HG03565 (cell line): ENCODE measurements around the gene NPVF.
A peak's percentile ranks its signal among the peaks of the same experiment; 100 is the strongest.

Experiments used
- ATAC-seq: cut with Tn5 transposase; IDR thresholded peaks from one replicate; pipeline ENCODE4 v1.9.1; 2021; ENCODE audit warnings: mild to moderate bottlenecking, moderate library complexity; ENCODE audit not compliant: unreplicated experiment

The NPVF gene

GRCh38 chr7:25228386-25228785 lies at the start of gene NPVF:
NPVF (minus strand) TSS chr7:25228486; CDS start chr7:25228439, 47 bp downstream.
- no peak for ATAC-seq

GRCh38 chr7:25272265-25272664 lies 44.0 kb upstream of the NPVF start:
- ATAC-seq = no peak

GRCh38 chr7:25263337-25263736 lies 35.1 kb upstream of the NPVF start:
- no peak for ATAC-seq

- no peak for ATAC-seq
Measured at GRCh38 chr7:25262586-25262985, 34.3 kb upstream of the NPVF start.

- ATAC-seq = no peak
Measured at GRCh38 chr7:25261545-25262140, 33.4 kb upstream of the NPVF start.

GRCh38 chr7:25260862-25261494 lies 32.7 kb upstream of the NPVF start:
- peak; percentile 46 for ATAC-seq

- ATAC-seq = no peak
Measured at GRCh38 chr7:25259487-25260243, 31.4 kb upstream of the NPVF start.

GRCh38 chr7:25256333-25256819 lies 28.1 kb upstream of the NPVF start:
- no peak for ATAC-seq

- ATAC-seq = no peak
Measured at GRCh38 chr7:25255611-25256332, 27.5 kb upstream of the NPVF start.

- no peak for ATAC-seq
Measured at GRCh38 chr7:25254604-25255003, 26.3 kb upstream of the NPVF start.

GRCh38 chr7:25253714-25254113 lies 25.4 kb upstream of the NPVF start:
- no peak for ATAC-seq

GRCh38 chr7:25250386-25250785 lies 22.1 kb upstream of the NPVF start:
- ATAC-seq = no peak

GRCh38 chr7:25249772-25250171 lies 21.5 kb upstream of the NPVF start:
- ATAC-seq = no peak

GRCh38 chr7:25246306-25246705 lies 18.0 kb upstream of the NPVF start:
- no peak for ATAC-seq

- ATAC-seq = no peak
Measured at GRCh38 chr7:25244254-25245033, 16.2 kb upstream of the NPVF start.

- no peak for ATAC-seq
Measured at GRCh38 chr7:25242678-25243077, 14.4 kb upstream of the NPVF start.

- ATAC-seq = no peak
Measured at GRCh38 chr7:25240896-25241295, 12.6 kb upstream of the NPVF start.

GRCh38 chr7:25240340-25240739 lies 12.1 kb upstream of the NPVF start:
- ATAC-seq = no peak

GRCh38 chr7:25239888-25240287 lies 11.6 kb upstream of the NPVF start:
- no peak for ATAC-seq

- no peak for ATAC-seq
Measured at GRCh38 chr7:25238066-25238725, 9.9 kb upstream of the NPVF start.
